ENCODE data around the gene GTF3A. TPM values are rescaled to one million over a fixed set of nuclear protein-coding genes. Genes with fewer than 3 reads are reported as not detected.

The GTF3A gene
- total and polyA plus RNA-seq, 9 of the 15 experiments (the other 6 are each of a cell fraction or from before 2014, with no cell fraction given) = 47.5 to 303 (median 174) TPM

- peak; percentile 21 for TF ChIP-seq NEUROD1 (IDR thresholded peaks at IDR 0.05; ENCODE audit: borderline replicate concordance, low read depth, low read length, partially characterized antibody)
- no peak for TF ChIP-seq ZBTB7A (IDR thresholded peaks at IDR 0.05; ENCODE audit: borderline replicate concordance, control insufficient read depth, low read depth, low read length)
- TF ChIP-seq RUNX1 (IDR thresholded peaks at IDR 0.05; ENCODE audit: low read depth) = no peak
- TF ChIP-seq ZMIZ1 (IDR thresholded peaks at IDR 0.05; ENCODE audit: low read depth in 2 of 2, low read length in 2 of 2) = no peak
- peak in 1 of 2 experiments; percentile 70 for TF ChIP-seq AFF1 (IDR thresholded peaks at IDR 0.05; ENCODE audit: low read depth in 1 of 2, partially characterized antibody in 2 of 2)
- TF ChIP-seq SREBF2 (CRISPR knock-in tag; IDR thresholded peaks at IDR 0.05) = no peak
- TF ChIP-seq SP2 (IDR thresholded peaks at IDR 0.05; ENCODE audit: extremely low read depth, low read depth, low read length, poor library complexity, severe bottlenecking) = no peak
- no peak for TF ChIP-seq ZNF140 (CRISPR knock-in tag; IDR thresholded peaks at IDR 0.05)
- no peak for TF ChIP-seq KAT2B (IDR thresholded peaks at IDR 0.05; ENCODE audit: low read depth, low read length)
- peak; percentile 60; the same call in 1 of the 2 replicates for TF ChIP-seq JUNB (CRISPR knock-in tag; conservative IDR thresholded peaks at IDR 0.05)
- TF ChIP-seq, protein P1, sequence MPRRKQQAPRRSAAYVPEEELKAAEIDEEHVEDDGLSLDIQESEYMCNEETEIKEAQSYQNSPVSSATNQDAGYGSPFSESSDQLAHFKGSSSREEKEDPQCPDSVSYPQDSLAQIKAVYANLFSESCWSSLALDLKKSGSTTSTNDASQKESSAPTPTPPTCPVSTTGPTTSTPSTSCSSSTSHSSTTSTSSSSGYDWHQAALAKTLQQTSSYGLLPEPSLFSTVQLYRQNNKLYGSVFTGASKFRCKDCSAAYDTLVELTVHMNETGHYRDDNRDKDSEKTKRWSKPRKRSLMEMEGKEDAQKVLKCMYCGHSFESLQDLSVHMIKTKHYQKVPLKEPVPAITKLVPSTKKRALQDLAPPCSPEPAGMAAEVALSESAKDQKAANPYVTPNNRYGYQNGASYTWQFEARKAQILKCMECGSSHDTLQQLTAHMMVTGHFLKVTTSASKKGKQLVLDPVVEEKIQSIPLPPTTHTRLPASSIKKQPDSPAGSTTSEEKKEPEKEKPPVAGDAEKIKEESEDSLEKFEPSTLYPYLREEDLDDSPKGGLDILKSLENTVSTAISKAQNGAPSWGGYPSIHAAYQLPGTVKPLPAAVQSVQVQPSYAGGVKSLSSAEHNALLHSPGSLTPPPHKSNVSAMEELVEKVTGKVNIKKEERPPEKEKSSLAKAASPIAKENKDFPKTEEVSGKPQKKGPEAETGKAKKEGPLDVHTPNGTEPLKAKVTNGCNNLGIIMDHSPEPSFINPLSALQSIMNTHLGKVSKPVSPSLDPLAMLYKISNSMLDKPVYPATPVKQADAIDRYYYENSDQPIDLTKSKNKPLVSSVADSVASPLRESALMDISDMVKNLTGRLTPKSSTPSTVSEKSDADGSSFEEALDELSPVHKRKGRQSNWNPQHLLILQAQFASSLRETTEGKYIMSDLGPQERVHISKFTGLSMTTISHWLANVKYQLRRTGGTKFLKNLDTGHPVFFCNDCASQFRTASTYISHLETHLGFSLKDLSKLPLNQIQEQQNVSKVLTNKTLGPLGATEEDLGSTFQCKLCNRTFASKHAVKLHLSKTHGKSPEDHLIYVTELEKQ (CRISPR knock-in tag; IDR thresholded peaks at IDR 0.05) = no peak
- peak; percentile 56 for TF ChIP-seq MEIS2 (IDR thresholded peaks at IDR 0.05; ENCODE audit: partially characterized antibody)
These were observed 1.7 kb downstream of the GTF3A start (continued) for GRCh38 chr13:27425918-27426630.

All from K562 (cell line).